SU-DHL-6 (cell line): ENCODE measurements around the gene KCTD4.

Experiments used
- H2AFZ ChIP-seq: fragments of 200-600 bp; sonication (generic); 2 replicates; pipeline ENCODE4 v1.6.1; 2014; ENCODE audit warnings: low read depth, mild to moderate bottlenecking, moderate library complexity, mixed read lengths, antibody characterized with exemption, low read length; ENCODE audit not compliant: severe bottlenecking
- H3F3A ChIP-seq: fragments of 200-600 bp; shearing (Covaris generic); 2 replicates; pipeline ENCODE4 v1.6.0; 2016; ENCODE audit warnings: antibody characterized with exemption, mild to moderate bottlenecking; ENCODE audit not compliant: insufficient read depth
- H3K27ac ChIP-seq: fragments of 200-600 bp; sonication (generic); 2 replicates; pipeline ENCODE4 v1.5.1; 2016; ENCODE audit warnings: low read depth, mild to moderate bottlenecking, low read length, moderate library complexity, mixed read lengths
- H3K27me3 ChIP-seq: fragments of 200-600 bp; sonication (generic), shearing (Covaris generic); 2 replicates; pipeline ENCODE4 v1.6.0; 2014; ENCODE audit warnings: mild to moderate bottlenecking, low read length
- H3K36me3 ChIP-seq: fragments of 200-600 bp; sonication (generic); 2 replicates; pipeline ENCODE4 v1.6.1; 2014; ENCODE audit warnings: mild to moderate bottlenecking, low read length, mixed read lengths
- H3K4me2 ChIP-seq: fragments of 300-600, 200-600 bp; shearing (Covaris generic), sonication (generic); 2 replicates; pipeline ENCODE4 v1.6.0; 2014; ENCODE audit warnings: low read length, low read depth, mild to moderate bottlenecking; ENCODE audit not compliant: poor library complexity, severe bottlenecking
- H3K4me3 ChIP-seq: fragments of 200-600 bp; sonication (generic); 2 replicates; pipeline ENCODE4 v1.5.1; 2014; ENCODE audit warnings: antibody characterized with exemption, low read length, mild to moderate bottlenecking, mixed read lengths; ENCODE audit not compliant: insufficient read depth, poor library complexity, severe bottlenecking
- H3K79me2 ChIP-seq: fragments of 200-600 bp; sonication (generic); 2 replicates; pipeline ENCODE4 v1.6.1; 2014; ENCODE audit warnings: mild to moderate bottlenecking, low read length, moderate library complexity; ENCODE audit not compliant: insufficient read depth
- H3K9ac ChIP-seq: fragments of 200-600 bp; sonication (generic); 2 replicates; pipeline ENCODE4 v1.7.0; 2014; ENCODE audit warnings: mild to moderate bottlenecking, low read length
- H3K9me2 ChIP-seq: fragments of 200-600 bp; sonication (generic); replicated peaks from 2 replicates; pipeline ENCODE4 v1.6.1; 2014; ENCODE audit warnings: low read length; ENCODE audit not compliant: insufficient read depth
- H3K9me3 ChIP-seq: fragments of 200-600 bp; sonication (generic); 2 replicates; pipeline ENCODE4 v1.6.1; 2014; ENCODE audit warnings: low read length, mixed read lengths; ENCODE audit not compliant: insufficient read depth
- H4K20me1 ChIP-seq: fragments of 200-600 bp; sonication (generic); 2 replicates; pipeline ENCODE4 v1.6.1; 2014; ENCODE audit warnings: low read depth, mild to moderate bottlenecking, antibody characterized with exemption, low read length, moderate library complexity, mixed read lengths
- EZH2phosphoT487 ChIP-seq: fragments of 200-600 bp; sonication (generic), shearing (Covaris generic); conservative IDR thresholded peaks from 2 replicates; pipeline ENCODE4 v1.6.1; 2018; ENCODE audit warnings: mild to moderate bottlenecking, antibody characterized with exemption, low read length, moderate library complexity, mixed read lengths
- TF ChIP-seq, protein P1 (sequence below): fragments of 200-600 bp; sonication (generic); IDR thresholded peaks from one replicate; pipeline ENCODE4 v1.5.1; 2017; ENCODE audit warnings: antibody characterized with exemption, mild to moderate bottlenecking, low read length, moderate library complexity; ENCODE audit not compliant: insufficient read depth, poor library complexity, severe bottlenecking

Gene KCTD4

DNA sequence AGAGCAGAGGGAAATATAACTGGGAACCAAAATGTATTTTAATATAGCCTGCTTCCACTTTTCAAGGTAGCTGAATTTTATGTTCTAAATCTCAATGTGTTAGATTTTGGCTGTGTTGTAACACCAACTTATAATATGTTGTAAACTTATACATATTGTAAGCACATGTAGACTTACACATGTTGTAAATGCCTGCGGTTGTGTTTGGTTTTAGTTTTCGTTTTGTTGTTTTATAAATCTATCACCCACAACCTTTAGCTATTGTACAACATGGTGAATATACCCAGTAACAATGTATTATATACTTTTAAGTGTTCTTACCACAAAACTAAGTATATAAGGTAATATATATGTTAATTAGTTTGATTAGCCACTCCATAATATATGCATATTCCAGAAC lies 15.6 kb downstream of the KCTD4 start:
- Histone ChIP-seq H3K79me2 (peaks cover 7% of the 10 kb centered on the region), H3K36me3 (no peaks in the 10 kb centered on the region; the same call in 1 of the 2 replicates), H3K4me3 (no peak overlapping the region), H3K9me3 (no peaks in the 10 kb centered on the region), H3K27ac (no peak overlapping the region), H2AFZ (no peak overlapping the region), H3K9ac (no peak overlapping the region), H3K9me2 (no peaks in the 10 kb centered on the region), H4K20me1 (no peaks in the 10 kb centered on the region), H3K27me3 (no peaks in the 10 kb centered on the region), H3F3A (no peaks in the 10 kb centered on the region), H3K4me2 (no peak overlapping the region)
- TF ChIP-seq, protein P1, sequence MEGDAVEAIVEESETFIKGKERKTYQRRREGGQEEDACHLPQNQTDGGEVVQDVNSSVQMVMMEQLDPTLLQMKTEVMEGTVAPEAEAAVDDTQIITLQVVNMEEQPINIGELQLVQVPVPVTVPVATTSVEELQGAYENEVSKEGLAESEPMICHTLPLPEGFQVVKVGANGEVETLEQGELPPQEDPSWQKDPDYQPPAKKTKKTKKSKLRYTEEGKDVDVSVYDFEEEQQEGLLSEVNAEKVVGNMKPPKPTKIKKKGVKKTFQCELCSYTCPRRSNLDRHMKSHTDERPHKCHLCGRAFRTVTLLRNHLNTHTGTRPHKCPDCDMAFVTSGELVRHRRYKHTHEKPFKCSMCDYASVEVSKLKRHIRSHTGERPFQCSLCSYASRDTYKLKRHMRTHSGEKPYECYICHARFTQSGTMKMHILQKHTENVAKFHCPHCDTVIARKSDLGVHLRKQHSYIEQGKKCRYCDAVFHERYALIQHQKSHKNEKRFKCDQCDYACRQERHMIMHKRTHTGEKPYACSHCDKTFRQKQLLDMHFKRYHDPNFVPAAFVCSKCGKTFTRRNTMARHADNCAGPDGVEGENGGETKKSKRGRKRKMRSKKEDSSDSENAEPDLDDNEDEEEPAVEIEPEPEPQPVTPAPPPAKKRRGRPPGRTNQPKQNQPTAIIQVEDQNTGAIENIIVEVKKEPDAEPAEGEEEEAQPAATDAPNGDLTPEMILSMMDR = no peak
- TF ChIP-seq EZH2phosphoT487 = no peak

DNA sequence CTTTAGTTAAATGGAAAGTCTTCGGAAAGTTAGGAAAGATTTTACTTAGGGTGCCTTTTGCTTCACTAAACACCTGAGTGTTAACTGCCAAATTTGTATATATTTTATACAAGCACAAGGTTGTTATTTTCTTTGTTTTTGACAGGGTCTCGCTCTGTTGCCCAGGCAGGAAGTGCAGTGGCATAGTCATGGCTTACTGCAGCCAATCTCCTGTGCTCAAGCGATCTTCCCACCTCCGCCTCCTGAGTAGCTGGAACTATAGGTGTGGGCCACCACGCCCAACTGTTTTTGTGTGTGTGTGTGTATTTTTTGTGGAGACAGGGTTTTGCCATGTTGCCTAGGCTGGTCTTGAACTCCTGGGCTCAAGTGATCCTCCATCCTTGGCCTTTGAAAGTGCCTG lies 16.2 kb downstream of the KCTD4 start:
- Histone ChIP-seq H3K4me3 (no peak overlapping the region), H3K36me3 (no peaks in the 10 kb centered on the region; the same call in 1 of the 2 replicates), H3K9me2 (no peaks in the 10 kb centered on the region), H4K20me1 (no peaks in the 10 kb centered on the region), H3K27ac (0 out of 2 replicates have a peak overlapping the region, but pooled peaks have one; percentile 19), H3K9ac (no peak overlapping the region), H3K79me2 (peaks cover 5% of the 10 kb centered on the region), H3K9me3 (no peaks in the 10 kb centered on the region), H2AFZ (no peak overlapping the region), H3F3A (no peaks in the 10 kb centered on the region), H3K27me3 (no peaks in the 10 kb centered on the region), H3K4me2 (no peak overlapping the region)
- TF ChIP-seq, protein P1 = no peak
- TF ChIP-seq EZH2phosphoT487 = no peak

DNA sequence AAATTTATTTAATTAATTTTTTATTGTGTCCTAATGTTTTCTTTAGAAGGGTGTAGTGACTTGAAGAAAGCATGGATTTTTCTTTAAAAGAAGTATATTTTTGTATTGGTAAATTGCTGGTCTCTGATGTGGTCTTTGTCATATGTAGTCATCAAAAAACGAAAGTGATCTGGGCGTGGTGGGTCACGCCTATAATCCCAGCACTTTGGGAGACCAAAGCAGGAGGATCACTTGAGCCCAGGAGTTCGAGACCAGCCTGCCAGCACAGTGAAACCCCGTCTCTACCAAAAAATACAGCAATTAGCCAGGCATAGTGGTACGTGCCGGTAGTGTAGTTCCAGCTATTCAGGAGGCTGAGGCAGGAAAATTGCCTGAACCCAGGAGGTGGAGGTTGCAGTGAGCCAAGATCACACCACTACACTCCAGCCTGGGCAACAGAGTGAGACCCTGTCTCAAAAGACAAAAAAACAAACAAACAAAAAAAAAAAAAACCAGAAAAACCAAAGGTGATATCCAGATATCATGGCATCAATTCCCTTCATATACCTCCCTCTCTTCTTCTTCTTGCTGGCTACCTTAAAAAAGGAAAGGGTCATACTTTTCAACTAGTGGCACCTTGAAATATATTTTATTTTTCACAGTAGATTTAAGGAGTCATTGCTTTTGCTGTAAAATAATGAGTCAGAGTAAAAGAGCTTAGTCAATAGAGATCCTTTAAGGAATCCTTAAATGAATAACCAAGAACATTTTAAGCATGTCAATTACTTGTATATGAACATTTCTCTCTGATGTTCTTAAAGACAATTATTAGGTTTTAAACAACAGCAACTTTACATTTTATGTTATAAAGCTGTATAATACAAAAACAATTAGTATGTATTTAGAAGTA lies 19.9 kb downstream of the KCTD4 start:
- H3K79me2 ChIP-seq = peaks cover 33% of the 10 kb centered on the region
- no peaks in the 10 kb centered on the region for H3K9me2 ChIP-seq
- H3K27ac ChIP-seq = no peak overlapping the region

More for the DNA sequence above, 19.9 kb downstream of the KCTD4 start:
- no peak overlapping the region for H2AFZ ChIP-seq
- no peak overlapping the region for H3K4me3 ChIP-seq
- no peaks in the 10 kb centered on the region for H3K9me3 ChIP-seq
- H3K27me3 ChIP-seq = no peaks in the 10 kb centered on the region
- H3K9ac ChIP-seq = no peak overlapping the region
- no peaks in the 10 kb centered on the region for H4K20me1 ChIP-seq
- no peak for TF ChIP-seq EZH2phosphoT487
- TF ChIP-seq, protein P1 = no peak
- peaks cover under 1% of the 10 kb centered on the region; the same call in 1 of the 2 replicates for H3K36me3 ChIP-seq
- no peak overlapping the region for H3K4me2 ChIP-seq
- no peaks in the 10 kb centered on the region for H3F3A ChIP-seq
